ENCODE measurements around the gene GREB1.
A peak's percentile ranks its signal among the peaks of the same experiment; 100 is the strongest.
"Not testable (repeated sequence)": the region's sequence is repeated elsewhere in the genome, so short reads cannot be mapped to it uniquely, and the experiment has no call there.

Gene GREB1

GRCh38 chr2:11656252-11656651, 122.4 kb downstream of the GREB1 start:
- Histone ChIP-seq H3K4me1 (peaks cover 11% of the 10 kb centered on the region; the same call in 1 of the 2 replicates), H3K27me3 (no peaks in the 10 kb centered on the region), H4K20me1 (no peaks in the 10 kb centered on the region), H3K4me2 (no peak overlapping the region), H3K4me3 (no peak overlapping the region), H3K36me3 (no peaks in the 10 kb centered on the region), H3K9ac (no peak overlapping the region), H3K9me3 (no peaks in the 10 kb centered on the region), H3K27ac (no peak overlapping the region)
- TF ChIP-seq Cebpa-rat (IDR thresholded peaks at IDR 0.05): no peak; the same call in 1 of the 2 replicates

- TF ChIP-seq Cebpa-rat (IDR thresholded peaks at IDR 0.05): no peak
- peaks cover 2% of the 10 kb centered on the region for H3K9me3 ChIP-seq
- no peak overlapping the region for H3K27ac ChIP-seq
- H4K20me1 ChIP-seq: no peaks in the 10 kb centered on the region
- H3K9ac ChIP-seq: no peak overlapping the region
- no peaks in the 10 kb centered on the region for H3K36me3 ChIP-seq
- no peak overlapping the region for H3K4me2 ChIP-seq
- H3K27me3 ChIP-seq: no peaks in the 10 kb centered on the region
- no peak overlapping the region for H3K4me3 ChIP-seq
- peaks cover 9% of the 10 kb centered on the region for H3K4me1 ChIP-seq
These were observed 122.8 kb downstream of the GREB1 start for GRCh38 chr2:11656671-11657101.

- H3K4me2 ChIP-seq: no peak overlapping the region
- no peaks in the 10 kb centered on the region for H4K20me1 ChIP-seq
- peaks cover 8% of the 10 kb centered on the region for H3K4me1 ChIP-seq
- H3K4me3 ChIP-seq: no peak overlapping the region
- TF ChIP-seq Cebpa-rat (IDR thresholded peaks at IDR 0.05): no peak
- H3K9me3 ChIP-seq: peaks cover 7% of the 10 kb centered on the region
- H3K27me3 ChIP-seq: no peaks in the 10 kb centered on the region
- H3K36me3 ChIP-seq: no peaks in the 10 kb centered on the region
- H3K9ac ChIP-seq: no peak overlapping the region
- H3K27ac ChIP-seq: no peak overlapping the region
These were observed 123.3 kb downstream of the GREB1 start for GRCh38 chr2:11657195-11657594.

GRCh38 chr2:11657646-11658045, 123.8 kb downstream of the GREB1 start:
- no peak overlapping the region for H3K27ac ChIP-seq
- H3K4me2 ChIP-seq: no peak overlapping the region
- H3K9ac ChIP-seq: no peak overlapping the region
- H4K20me1 ChIP-seq: no peaks in the 10 kb centered on the region
- TF ChIP-seq Cebpa-rat (IDR thresholded peaks at IDR 0.05): no peak
- H3K27me3 ChIP-seq: no peaks in the 10 kb centered on the region
- peaks cover 12% of the 10 kb centered on the region for H3K9me3 ChIP-seq
- no peak overlapping the region for H3K4me3 ChIP-seq
- peaks cover 6% of the 10 kb centered on the region for H3K4me1 ChIP-seq
- H3K36me3 ChIP-seq: no peaks in the 10 kb centered on the region

GRCh38 chr2:11658208-11659114, 124.6 kb downstream of the GREB1 start:
- no peak overlapping the region for H3K27ac ChIP-seq
- no peaks in the 10 kb centered on the region for H3K36me3 ChIP-seq
- no peak for TF ChIP-seq Cebpa-rat (IDR thresholded peaks at IDR 0.05)
- no peak overlapping the region for H3K4me3 ChIP-seq
- H3K9ac ChIP-seq: no peak overlapping the region
- H3K4me2 ChIP-seq: no peak overlapping the region
- no peaks in the 10 kb centered on the region for H4K20me1 ChIP-seq
- H3K27me3 ChIP-seq: no peaks in the 10 kb centered on the region
- peaks cover 20% of the 10 kb centered on the region for H3K9me3 ChIP-seq
- peaks cover 6% of the 10 kb centered on the region for H3K4me1 ChIP-seq

GRCh38 chr2:11659115-11659475, 125.2 kb downstream of the GREB1 start:
- Histone ChIP-seq H3K4me1 (peaks cover 6% of the 10 kb centered on the region), H3K27me3 (no peaks in the 10 kb centered on the region)
- TF ChIP-seq Cebpa-rat (IDR thresholded peaks at IDR 0.05): no peak

GRCh38 chr2:11659851-11660250, 126.0 kb downstream of the GREB1 start:
- H4K20me1 ChIP-seq: no peaks in the 10 kb centered on the region
- H3K36me3 ChIP-seq: no peaks in the 10 kb centered on the region
- H3K27me3 ChIP-seq: no peaks in the 10 kb centered on the region
- H3K9ac ChIP-seq: no peak overlapping the region
- peaks cover 6% of the 10 kb centered on the region for H3K4me1 ChIP-seq
- no peak overlapping the region for H3K4me2 ChIP-seq
- no peak overlapping the region for H3K27ac ChIP-seq
- H3K9me3 ChIP-seq: peaks cover 23% of the 10 kb centered on the region
- H3K4me3 ChIP-seq: no peak overlapping the region
- TF ChIP-seq Cebpa-rat (IDR thresholded peaks at IDR 0.05): no peak

More at GRCh38 chr2:11659115-11659475, 125.2 kb downstream of the GREB1 start:
- no peak overlapping the region for H3K4me2 ChIP-seq
- H3K9ac ChIP-seq: no peak overlapping the region
- H3K4me3 ChIP-seq: no peak overlapping the region
- no peak overlapping the region for H3K27ac ChIP-seq
- no peaks in the 10 kb centered on the region for H4K20me1 ChIP-seq
- no peaks in the 10 kb centered on the region for H3K36me3 ChIP-seq
- H3K9me3 ChIP-seq: peaks cover 23% of the 10 kb centered on the region

GRCh38 chr2:11660396-11660795, 126.6 kb downstream of the GREB1 start:
- H3K36me3 ChIP-seq, H3K9ac ChIP-seq, H3K27me3 ChIP-seq, H3K4me1 ChIP-seq, H4K20me1 ChIP-seq, H3K4me2 ChIP-seq, H3K27ac ChIP-seq, H3K4me3 ChIP-seq: not testable (repeated sequence)
- peaks cover 23% of the 10 kb centered on the region for H3K9me3 ChIP-seq

GRCh38 chr2:11661891-11662435, 128.1 kb downstream of the GREB1 start:
- H3K27ac ChIP-seq: no peak overlapping the region
- no peak overlapping the region for H3K4me3 ChIP-seq
- peak overlapping the region; percentile 34 for H3K4me2 ChIP-seq
- peaks cover 23% of the 10 kb centered on the region for H3K9me3 ChIP-seq
- H3K27me3 ChIP-seq: no peaks in the 10 kb centered on the region
- no peaks in the 10 kb centered on the region for H3K36me3 ChIP-seq
- H4K20me1 ChIP-seq: no peaks in the 10 kb centered on the region
- peaks cover 6% of the 10 kb centered on the region for H3K4me1 ChIP-seq
- no peak for TF ChIP-seq Cebpa-rat (IDR thresholded peaks at IDR 0.05)
- no peak overlapping the region for H3K9ac ChIP-seq

GRCh38 chr2:11662882-11663281, 129.0 kb downstream of the GREB1 start:
- TF ChIP-seq Cebpa-rat (IDR thresholded peaks at IDR 0.05): no peak
- H3K9me3 ChIP-seq: peaks cover 23% of the 10 kb centered on the region
- H3K4me2 ChIP-seq: no peak overlapping the region
- H3K36me3 ChIP-seq: no peaks in the 10 kb centered on the region
- no peak overlapping the region for H3K4me3 ChIP-seq
- H3K4me1 ChIP-seq: peaks cover 6% of the 10 kb centered on the region
- no peak overlapping the region for H3K27ac ChIP-seq
- H3K27me3 ChIP-seq: no peaks in the 10 kb centered on the region
- no peaks in the 10 kb centered on the region for H4K20me1 ChIP-seq
- no peak overlapping the region for H3K9ac ChIP-seq

Measured in BLaER1 (cell line).